Stimulated activated CD4-positive, alpha-beta T cell treated with anti-CD3 and anti-CD28 coated beads, Interleukin-15, amount 100 ng/mL, for 1 hour (primary cell): ENCODE data around the gene VPS54.

ENCODE experiments used
- DNase-seq, 2 donors: peaks; one replicate each; pipeline ENCODE4 v3.0.0-alpha.2; 2020; ENCODE audit warnings: low read depth in 1 of 2, low spot score in 1 of 2

Gene VPS54

DNA sequence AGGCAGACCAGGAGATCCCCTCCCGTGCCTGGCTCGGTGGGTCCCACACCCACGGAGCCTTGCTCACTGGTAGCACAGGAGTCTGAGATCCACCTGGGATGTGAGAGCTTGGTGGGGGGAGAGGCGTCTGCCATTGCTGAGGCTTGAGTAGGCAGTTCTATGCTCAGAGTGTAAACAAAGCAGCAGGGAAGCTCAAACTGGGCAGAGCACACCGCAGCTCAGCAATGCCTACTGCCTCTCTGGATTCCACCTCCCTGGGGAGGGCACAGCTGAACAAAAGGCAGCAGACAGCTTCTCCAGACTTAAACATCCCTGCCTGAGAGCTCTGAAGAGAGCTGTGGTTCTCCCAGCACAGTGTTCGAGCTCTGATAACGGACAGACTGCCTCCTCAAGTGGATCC lies 92.4 kb downstream of the VPS54 start:
- DNase-seq = no peak

DNA sequence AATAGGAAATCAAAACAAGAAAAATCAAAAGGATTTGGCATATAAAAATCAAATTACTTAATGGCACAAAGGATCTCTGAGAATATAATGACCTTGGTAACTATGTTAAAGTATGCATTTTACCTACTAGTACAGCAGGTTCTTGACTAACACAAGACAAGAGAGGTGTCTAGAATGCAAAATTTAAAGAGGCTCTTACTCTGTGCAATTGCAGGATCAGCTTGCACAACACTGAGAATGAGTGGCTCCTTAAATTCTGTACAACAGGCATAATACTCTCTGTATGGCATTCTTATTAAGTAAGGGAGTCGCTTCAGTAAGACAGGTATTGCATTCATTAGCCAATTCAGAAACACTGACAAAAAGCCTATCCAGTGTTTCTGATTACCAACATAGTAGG lies 104.9 kb downstream of the VPS54 start:
- DNase-seq = no peak

DNA sequence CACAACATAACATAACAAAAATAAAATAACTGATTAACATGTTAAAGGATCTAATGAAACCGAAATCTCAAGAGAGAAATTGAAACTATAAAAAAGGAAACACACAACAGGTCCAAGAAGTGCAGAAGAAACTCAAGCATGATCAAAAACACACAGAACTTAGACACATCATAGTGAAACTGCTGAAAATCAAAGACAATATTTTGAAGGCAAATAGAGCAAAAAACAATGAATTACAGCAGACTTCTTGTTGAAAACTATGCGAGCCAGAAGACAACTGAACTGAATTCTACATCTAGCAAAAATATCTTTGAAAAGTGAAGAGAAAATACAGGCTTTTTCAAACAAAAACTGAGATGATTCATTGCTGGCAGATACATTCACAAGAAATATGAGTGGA lies 116.2 kb downstream of the VPS54 start:
- no peak for DNase-seq

- no peak for DNase-seq
These were observed 117.1 kb downstream of the VPS54 start for GRCh38 chr2:63902149-63902548.

GRCh38 chr2:63899639-63900038 lies 119.6 kb downstream of the VPS54 start:
- DNase-seq = no peak

- DNase-seq = no peak
These were observed 120.4 kb downstream of the VPS54 start for GRCh38 chr2:63898839-63899238.

DNA sequence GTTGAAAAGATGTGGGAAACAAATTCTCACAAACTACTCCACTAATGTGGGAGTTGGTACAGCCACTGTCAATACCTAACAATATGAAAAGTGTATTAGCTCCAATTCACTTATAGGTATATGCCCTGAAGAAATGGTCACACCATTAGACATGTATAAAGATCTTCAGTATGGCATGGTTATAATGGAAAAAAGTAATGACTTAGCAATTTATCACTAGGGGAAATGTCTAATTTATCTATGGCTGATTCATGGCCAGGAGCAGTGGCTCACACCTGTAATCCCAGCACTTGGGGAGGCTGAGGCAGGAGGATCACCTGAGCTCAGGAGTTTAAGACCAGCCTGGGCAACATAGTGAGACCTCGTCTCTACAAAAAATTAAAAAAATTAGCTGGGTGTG lies 125.1 kb downstream of the VPS54 start:
- DNase-seq = no peak

DNA sequence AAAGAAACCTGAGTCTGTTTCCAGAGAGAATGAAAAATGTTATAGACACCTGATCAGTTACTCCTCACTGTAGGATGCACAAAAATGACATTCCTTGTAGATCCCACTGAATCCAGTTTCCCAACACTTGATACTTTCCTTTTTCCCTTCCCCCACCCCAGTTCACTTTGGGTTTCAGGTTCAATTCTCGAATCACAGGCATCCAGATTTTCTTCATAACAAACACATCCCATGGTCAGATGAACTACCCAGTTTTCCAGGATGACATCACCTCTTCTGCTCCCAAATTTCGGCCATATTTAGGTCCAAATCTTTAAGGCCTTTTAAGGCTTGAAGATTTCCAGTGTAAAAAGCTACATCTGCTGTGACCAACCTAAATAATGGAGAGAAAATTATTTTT lies 126.1 kb downstream of the VPS54 start:
- DNase-seq = no peak

- DNase-seq = no peak
These were observed 127.7 kb downstream of the VPS54 start for GRCh38 chr2:63891488-63892030.

DNA sequence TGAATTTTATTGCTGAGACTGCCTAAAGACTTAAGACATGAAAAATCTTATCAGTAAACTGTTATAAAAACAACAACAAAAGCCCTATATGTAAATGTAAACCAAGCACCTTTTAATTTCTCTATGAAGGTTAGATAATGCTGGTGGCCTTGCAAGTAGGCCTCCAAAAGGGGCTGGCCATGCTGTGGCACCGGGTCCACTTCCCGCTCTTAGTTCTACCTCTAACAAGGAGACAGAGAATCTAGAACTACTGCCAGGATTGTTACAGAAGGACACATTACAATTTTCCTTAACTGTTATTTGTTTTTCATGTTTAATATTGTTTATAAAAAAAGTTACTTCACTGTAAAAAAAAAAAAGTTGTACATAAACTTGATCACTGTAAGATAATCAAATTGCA lies 128.6 kb downstream of the VPS54 start:
- no peak for DNase-seq

DNA sequence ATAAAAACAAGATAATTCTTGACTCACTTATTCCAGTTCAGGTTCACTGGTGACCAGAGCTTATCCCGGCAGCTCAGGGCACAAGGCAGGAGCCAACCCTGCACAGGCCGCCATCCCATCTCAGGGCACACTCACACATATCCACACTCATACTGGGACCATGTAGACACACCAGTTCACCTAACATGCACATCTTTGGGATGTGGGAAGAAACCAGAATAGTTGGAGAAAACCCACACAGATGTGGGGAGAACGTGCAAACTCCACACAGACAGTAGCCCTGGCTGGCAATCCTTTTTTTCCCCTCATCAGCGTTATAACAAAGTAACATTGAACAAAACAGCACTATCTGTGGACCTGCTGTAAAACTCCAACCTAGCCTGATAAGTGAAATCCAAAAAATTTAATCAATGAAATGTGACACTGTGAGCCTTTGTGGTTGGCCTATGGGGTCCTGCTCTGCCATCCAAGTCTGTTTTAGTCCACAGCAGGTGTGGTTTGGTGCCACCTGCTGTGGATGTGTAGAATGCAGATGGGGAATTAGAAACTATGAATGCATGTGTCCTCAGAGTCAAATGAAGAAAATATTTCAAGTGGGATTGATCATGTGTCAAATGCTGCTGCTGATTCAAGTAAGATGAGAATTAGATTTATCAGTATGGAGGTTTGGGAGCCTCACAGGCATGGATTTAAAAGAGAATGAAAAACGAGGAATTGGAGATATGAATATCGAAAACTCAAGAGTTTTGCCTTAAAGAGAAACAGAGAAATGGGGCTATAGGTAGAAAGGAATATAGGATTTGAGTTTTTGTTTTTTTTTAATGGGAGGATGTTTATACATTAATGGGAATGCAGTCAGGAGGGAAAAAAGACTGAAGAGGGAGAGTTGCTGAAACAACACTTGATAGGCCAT lies 130.5 kb downstream of the VPS54 start:
- peak in 1 of 2 donors; percentile 15 for DNase-seq

DNA sequence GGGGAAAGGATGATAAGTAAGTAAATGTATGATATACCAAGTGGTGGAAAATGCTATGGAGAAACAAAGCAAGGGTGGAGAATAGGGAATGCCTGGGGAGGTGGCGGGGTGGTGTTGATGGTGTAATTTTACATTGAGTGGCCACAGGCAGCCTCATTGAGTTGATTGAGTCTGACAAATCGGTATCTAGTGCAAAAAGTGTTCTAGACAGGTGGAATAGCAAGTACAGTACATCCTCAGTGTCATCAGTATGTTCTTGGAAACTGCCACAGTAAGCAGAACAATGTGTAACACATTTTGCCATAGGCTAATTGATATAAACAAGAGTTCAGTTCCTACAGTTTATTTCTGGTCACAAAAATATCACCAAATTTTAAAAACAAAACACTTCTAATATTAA lies 131.2 kb downstream of the VPS54 start:
- DNase-seq = no peak

DNA sequence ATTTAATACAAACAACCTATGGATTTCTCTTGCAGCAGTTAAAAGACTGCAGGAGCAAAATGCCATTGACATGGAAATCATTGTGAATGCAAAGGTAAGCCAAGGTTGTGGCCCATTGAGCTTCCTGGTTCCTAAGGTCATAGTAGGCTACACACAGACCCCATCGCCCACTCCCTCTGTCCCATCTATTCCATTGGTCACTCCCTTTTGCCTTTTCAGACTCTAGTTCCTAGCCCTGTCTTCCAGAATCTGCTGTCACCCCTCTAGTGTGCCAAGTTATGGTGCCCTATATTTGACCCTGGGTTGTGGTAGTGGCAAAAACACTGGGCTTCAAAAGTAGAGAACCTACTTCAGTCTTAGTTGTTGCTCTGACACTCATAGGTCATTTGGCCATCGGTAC lies 132.8 kb downstream of the VPS54 start:
- no peak for DNase-seq

DNA sequence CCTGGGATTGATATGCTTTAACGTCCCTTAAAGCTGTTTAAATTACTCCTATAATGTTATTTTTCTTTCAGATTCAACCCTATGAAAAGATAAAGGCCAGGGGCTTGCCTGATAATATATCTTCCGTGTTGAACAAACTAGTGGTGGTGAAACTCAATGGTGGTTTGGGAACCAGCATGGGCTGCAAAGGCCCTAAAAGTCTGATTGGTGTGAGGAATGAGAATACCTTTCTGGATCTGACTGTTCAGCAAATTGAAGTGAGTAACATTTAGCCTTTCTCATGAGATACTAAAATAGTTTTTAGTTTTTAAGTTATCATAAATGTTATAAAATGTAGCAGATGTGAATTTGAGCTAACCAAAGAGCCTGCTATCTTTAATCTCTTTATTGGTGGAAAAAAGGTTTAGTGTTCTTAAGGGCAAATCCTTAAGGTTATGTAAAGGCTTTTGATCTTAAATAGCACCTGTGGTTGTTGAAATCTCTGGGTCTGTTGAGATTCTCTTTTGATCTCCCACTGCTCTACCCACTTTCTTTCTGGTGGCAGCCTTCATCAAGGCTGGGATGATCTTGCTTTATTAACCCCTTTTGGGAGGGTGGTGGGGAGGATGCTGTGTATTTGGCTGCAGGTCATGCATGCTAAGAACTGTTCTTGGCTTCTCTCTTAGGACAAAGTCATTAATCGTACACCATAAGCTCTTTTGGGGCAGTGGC lies 136.7 kb downstream of the VPS54 start:
- no peak for DNase-seq

GRCh38 chr2:63881205-63881604 lies 138.0 kb downstream of the VPS54 start:
- DNase-seq = no peak

- DNase-seq = no peak
These were observed 138.6 kb downstream of the VPS54 start for GRCh38 chr2:63880625-63881024.

GRCh38 chr2:63879876-63880433 lies 139.3 kb downstream of the VPS54 start:
- no peak for DNase-seq

DNA sequence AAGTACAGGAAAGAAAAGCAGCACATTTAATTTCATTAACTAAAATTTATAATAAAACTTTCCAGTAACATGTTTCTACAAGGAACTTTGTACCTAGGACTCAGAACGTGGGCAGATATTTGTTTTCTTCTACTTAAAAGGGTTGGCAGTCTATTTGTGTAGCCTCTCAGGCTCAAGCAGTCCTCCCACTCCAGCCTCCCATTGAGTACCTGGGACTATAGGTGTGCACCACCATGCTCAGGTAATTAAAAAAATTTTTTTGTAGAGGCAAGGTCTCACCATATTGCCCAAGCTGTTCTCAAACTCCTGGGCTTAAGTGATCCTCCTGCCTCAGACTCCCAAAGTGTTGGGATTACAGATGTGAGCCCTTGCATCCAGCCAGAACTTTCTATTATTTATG lies 140.7 kb downstream of the VPS54 start:
- DNase-seq = no peak

GRCh38 chr2:63876311-63876710 lies 142.9 kb downstream of the VPS54 start:
- no peak for DNase-seq

GRCh38 chr2:63875559-63876245 lies 143.5 kb downstream of the VPS54 start:
- DNase-seq = no peak

- no peak for DNase-seq
These were observed 144.1 kb downstream of the VPS54 start for GRCh38 chr2:63875131-63875527.
